H1 (cell line): ENCODE results near the gene CACNA1D. TPM values are rescaled to one million over a fixed set of nuclear protein-coding genes. Genes with fewer than 3 reads are reported as not detected.

ENCODE experiments used
- CTCF ChIA-PET: fragments of 300-600 bp; sonication (Branson Sonifier 250); formaldehyde crosslinking; loops from one replicate; lab custom pipeline; 2021; ENCODE audit not compliant: partially characterized antibody; lab: Charles Lee
- POLR2A ChIA-PET: fragments of 300-600 bp; sonication (Branson Sonifier 250); formaldehyde crosslinking; loops from one replicate; lab custom pipeline; 2021; ENCODE audit warnings: inconsistent platforms; ENCODE audit not compliant: partially characterized antibody; lab: Charles Lee
- DNase-seq, 2 experiments: peaks; one replicate each; pipeline versions ENCODE4 v3.0.0 to v3.0.0-alpha.2; 2010 to 2022; ENCODE audit warnings: low spot score in 2 of 2, low read depth in 1 of 2, mixed read lengths in 1 of 2
- FAIRE-seq: peaks from 2 replicates; lab custom pipeline; 2011; peaks lifted over from hg19 to GRCh38; lab: Jason Lieb, UNC
- H2AFZ ChIP-seq: 2 replicates; pipeline ENCODE4 v1.8.1; 2012; ENCODE audit warnings: low read length, inconsistent platforms
- H2AK5ac ChIP-seq: 2 replicates; pipeline ENCODE4 v1.6.1; 2013; ENCODE audit warnings: low read depth, low read length
- H2BK120ac ChIP-seq: replicated peaks from 2 replicates; pipeline ENCODE3; 2013; ENCODE audit warnings: low read depth, low read length, inconsistent platforms
- H2BK12ac ChIP-seq: 2 replicates; pipeline ENCODE4 v1.6.1; 2013; ENCODE audit warnings: low read depth, low read length
- H2BK15ac ChIP-seq: 2 replicates; pipeline ENCODE4 v1.6.1; 2013; ENCODE audit warnings: low read length
- H2BK20ac ChIP-seq: 2 replicates; pipeline ENCODE4 v1.6.1; 2013; ENCODE audit warnings: low read length
- H2BK5ac ChIP-seq: 2 replicates; pipeline ENCODE4 v1.6.1; 2013; ENCODE audit warnings: low read depth, low read length
- H3K14ac ChIP-seq: 2 replicates; pipeline ENCODE4 v1.6.1; 2013; ENCODE audit warnings: inconsistent platforms; ENCODE audit not compliant: insufficient read length
- H3K18ac ChIP-seq: 2 replicates; pipeline ENCODE4 v1.6.1; 2013; ENCODE audit warnings: low read length; ENCODE audit errors: extremely low read depth
- H3K23ac ChIP-seq: 2 replicates; pipeline ENCODE4 v1.6.1; 2013; ENCODE audit warnings: inconsistent platforms; ENCODE audit not compliant: insufficient read length
- H3K23me2 ChIP-seq: 2 replicates; pipeline ENCODE4 v1.6.1; 2013; ENCODE audit warnings: low read depth, low read length
- H3K27ac ChIP-seq: 2 replicates; pipeline ENCODE4 v1.6.1; 2011; ENCODE audit warnings: low read depth, low read length, inconsistent platforms
- H3K27me3 ChIP-seq, 4 experiments: replicated peaks in 1 of 4; 1 replicate in 1 of 4; 2 replicates in 3 of 4; pipeline versions ENCODE4 v1.6.1 to v1.8.1; 2011 to 2013; ENCODE audit warnings: low read length in 3 of 4, mild to moderate bottlenecking in 3 of 4, inconsistent platforms in 2 of 4, mixed read lengths in 2 of 4, moderate library complexity in 1 of 4; ENCODE audit not compliant: control insufficient read depth in 3 of 4, insufficient read depth in 3 of 4; ENCODE audit errors: extremely low read depth in 1 of 4
- H3K36me3 ChIP-seq, 4 experiments: 2 replicates each; pipeline versions ENCODE4 v1.6.1 to v1.8.1; 2011 to 2013; ENCODE audit warnings: mild to moderate bottlenecking in 4 of 4, low read length in 3 of 4, moderate library complexity in 2 of 4, control low read depth in 1 of 4, inconsistent platforms in 1 of 4; ENCODE audit not compliant: insufficient read depth in 4 of 4, control insufficient read depth in 2 of 4
- H3K4ac ChIP-seq: replicated peaks from 2 replicates; pipeline ENCODE3; 2013; ENCODE audit warnings: low read length, low read depth, mixed read lengths, inconsistent platforms; ENCODE audit not compliant: insufficient read length
- H3K4me1 ChIP-seq, 4 experiments: replicated peaks in 1 of 4; 1 replicate in 1 of 4; 2 replicates in 3 of 4; pipeline versions ENCODE4 v1.6.1 to v1.8.1; 2011 to 2013; ENCODE audit warnings: low read length in 3 of 4, inconsistent platforms in 2 of 4, mixed read lengths in 1 of 4; ENCODE audit not compliant: insufficient read depth in 4 of 4, control insufficient read depth in 3 of 4
- H3K4me2 ChIP-seq, 2 experiments: 2 replicates each; pipeline versions ENCODE4 v1.6.1 to v1.8.1; 2011 to 2013; ENCODE audit warnings: low read depth in 2 of 2, low read length in 2 of 2, control low read depth in 1 of 2, inconsistent platforms in 1 of 2, mild to moderate bottlenecking in 1 of 2; ENCODE audit not compliant: insufficient read depth in 1 of 2
- H3K4me3 ChIP-seq, 4 experiments: fragments of 200-600, 300-600 bp in 1 of 4; sonication (generic), shearing (Covaris generic), sonication (Bioruptor Twin) in 1 of 4; 2 replicates each; pipeline versions ENCODE4 v1.5.1 to v1.8.1; 2011 to 2016; ENCODE audit warnings: low read length in 4 of 4, low read depth in 3 of 4, control low read depth in 2 of 4, inconsistent platforms in 2 of 4, mild to moderate bottlenecking in 2 of 4, mixed read lengths in 1 of 4, moderate library complexity in 1 of 4; ENCODE audit not compliant: insufficient read depth in 2 of 4; ENCODE audit errors: extremely low read depth in 1 of 4
- H3K56ac ChIP-seq: replicated peaks from 2 replicates; pipeline ENCODE3; 2013; ENCODE audit warnings: low read depth, mild to moderate bottlenecking, mixed read lengths, low read length, inconsistent platforms; ENCODE audit not compliant: insufficient read length
- H3K79me1 ChIP-seq: 2 replicates; pipeline ENCODE4 v1.6.1; 2013; ENCODE audit warnings: low read depth, low read length, control low read depth
- H3K79me2 ChIP-seq, 2 experiments: 2 replicates each; pipeline versions ENCODE4 v1.6.1 to v1.8.1; 2012 to 2013; ENCODE audit warnings: low read length in 2 of 2, mild to moderate bottlenecking in 2 of 2, inconsistent platforms in 1 of 2; ENCODE audit not compliant: insufficient read depth in 2 of 2, control insufficient read depth in 1 of 2
- H3K9ac ChIP-seq, 4 experiments: replicated peaks in 1 of 4; 1 replicate in 1 of 4; 2 replicates in 3 of 4; pipeline versions ENCODE4 v1.6.1 to v1.8.1; 2011 to 2013; ENCODE audit warnings: low read depth in 3 of 4, low read length in 3 of 4, control low read depth in 2 of 4, mild to moderate bottlenecking in 2 of 4, moderate library complexity in 2 of 4, inconsistent platforms in 1 of 4; ENCODE audit errors: extremely low read depth in 1 of 4
- H3K9me3 ChIP-seq, 2 experiments: 2 replicates each; pipeline versions ENCODE4 v1.6.1 to v1.8.1; 2012 to 2013; ENCODE audit warnings: mild to moderate bottlenecking in 2 of 2, moderate library complexity in 2 of 2, control low read depth in 1 of 2, inconsistent platforms in 1 of 2, low read depth in 1 of 2, low read length in 1 of 2, mixed read lengths in 1 of 2; ENCODE audit not compliant: insufficient read depth in 2 of 2
- H4K20me1 ChIP-seq, 2 experiments: replicated peaks in 1 of 2; 2 replicates each; pipeline versions ENCODE3 to v1.8.1; 2011 to 2013; ENCODE audit warnings: inconsistent platforms in 2 of 2, low read length in 2 of 2, mild to moderate bottlenecking in 1 of 2; ENCODE audit not compliant: insufficient read depth in 2 of 2, control insufficient read depth in 1 of 2
- H4K5ac ChIP-seq: 2 replicates; pipeline ENCODE4 v1.6.1; 2013; ENCODE audit warnings: low read length, low read depth, mixed read lengths, inconsistent platforms; ENCODE audit not compliant: insufficient read length
- H4K8ac ChIP-seq: 2 replicates; pipeline ENCODE4 v1.8.0; 2013; ENCODE audit warnings: mild to moderate bottlenecking, moderate library complexity, low read length, inconsistent platforms; ENCODE audit not compliant: insufficient read depth; ENCODE audit errors: extremely low read depth
- H4K91ac ChIP-seq: replicated peaks from 2 replicates; pipeline ENCODE3; 2013; ENCODE audit warnings: low read length, mixed read lengths, inconsistent platforms; ENCODE audit not compliant: insufficient read length
- CEBPB ChIP-seq: IDR thresholded peaks from 2 replicates; pipeline ENCODE4 v1.6.1; 2012; ENCODE audit warnings: low read depth, low read length
- FOSL1 ChIP-seq: IDR thresholded peaks from 2 replicates; pipeline ENCODE4 v1.6.1; 2011; ENCODE audit warnings: mild to moderate bottlenecking, low read depth, low read length, moderate library complexity; ENCODE audit not compliant: insufficient read depth
- GABPA ChIP-seq: IDR thresholded peaks from 2 replicates; pipeline ENCODE4 v1.6.1; 2011; ENCODE audit warnings: mild to moderate bottlenecking, low read length, moderate library complexity, borderline replicate concordance; ENCODE audit not compliant: insufficient read depth
- KDM5A ChIP-seq: fragments of 200-600 bp; IDR thresholded peaks from 2 replicates; pipeline ENCODE4 v1.7.1; 2012; ENCODE audit warnings: mild to moderate bottlenecking, low read length, inconsistent platforms, mixed read lengths
- POU5F1 ChIP-seq: IDR thresholded peaks from 2 replicates; pipeline ENCODE4 v1.6.1; 2011; ENCODE audit warnings: low read depth, mild to moderate bottlenecking, low read length, moderate library complexity
- WGBS, 2 experiments: shearing (Covaris generic) in 1 of 2; methylation state at CpG; one replicate each; pipeline versions ENCODE4 v1.1.6 to v1.1.7; 2013 to 2015; ENCODE audit warnings: low lambda C conversion rate in 2 of 2, mixed read lengths in 2 of 2, inconsistent platforms in 1 of 2, low coverage in 1 of 2, missing lambda C conversion rate in 1 of 2; ENCODE audit not compliant: insufficient replicate concordance in 2 of 2, insufficient coverage in 1 of 2, insufficient read length in 1 of 2; ENCODE audit errors: extremely low coverage in 1 of 2, missing lambda C conversion rate in 1 of 2; 5-methylcytosine and 5-hydroxymethylcytosine counted together
- polyA plus RNA-seq, 7 experiments: library from polyadenylated mRNA; depleted of rRNA in 3 of 7; stranded (reverse) in 5 of 7; unstranded in 2 of 7; fragments of >200 nt in 5 of 7; fragments of 200-250 nt in 2 of 7; gene quantifications; 1 replicate in 5 of 7; 2 replicates in 1 of 7; 4 replicates in 1 of 7; pipeline versions ENCODE4 v1.2.1 to v1.2.3, GENCODE V29; 2011 to 2013; ENCODE audit warnings: missing spikeins in 2 of 7, mixed read lengths in 2 of 7
- total RNA-seq: library from RNA; stranded (reverse); fragmentation: NEBNext Ultra II Directional; extraction: Animal tissue kit (Norgen Biotek cat#: 25700); gene quantifications from 2 replicates; pipeline ENCODE4 v1.2.1, GENCODE V29; 2021

Gene CACNA1D
- total and polyA plus RNA-seq, 2 of the 8 experiments (the other 6 are each of a cell fraction or from before 2014, with no cell fraction given), result 2.0 to 2.9 TPM

GRCh38 chr3:53524566-53524965 is 30.2 kb downstream of the CACNA1D start:
- no peaks in the 10 kb centered on the region for H4K20me1 ChIP-seq
- no peak overlapping the region for H3K4me2 ChIP-seq
- no peaks in the 10 kb centered on the region for H3K27me3 ChIP-seq
- no peaks in the 10 kb centered on the region for H3K79me1 ChIP-seq
- no peak overlapping the region for H3K4me3 ChIP-seq
- H3K9me3 ChIP-seq, result no peaks in the 10 kb centered on the region
- ChIA-PET POLR2A (no interaction called here), CTCF (interaction anchor here (1.3 to 2.4 kb wide), 2 partner anchors 10 to 11 kb away, joined by 4 to 21 read pairs; no protein-coding TSS in a partner anchor)
- H2BK20ac ChIP-seq, result no peak overlapping the region
- TF ChIP-seq GABPA (no peak), FOSL1 (no peak), POU5F1 (no peak), KDM5A (no peak), CEBPB (no peak)
- no peak overlapping the region for H2AFZ ChIP-seq
- no peak overlapping the region for H4K5ac ChIP-seq
- H3K27ac ChIP-seq, result no peak overlapping the region
- H2BK15ac ChIP-seq, result no peak overlapping the region
- H3K9ac ChIP-seq, result no peak overlapping the region
- H2BK120ac ChIP-seq, result no peak overlapping the region
- H3K23me2 ChIP-seq, result no peaks in the 10 kb centered on the region
- H3K23ac ChIP-seq, result no peak overlapping the region
- no peak overlapping the region for H3K56ac ChIP-seq
- no peak overlapping the region for H2BK5ac ChIP-seq
- no peak overlapping the region for H2AK5ac ChIP-seq
- H3K14ac ChIP-seq, result no peak overlapping the region
- H3K18ac ChIP-seq, result no peak overlapping the region
- H2BK12ac ChIP-seq, result no peak overlapping the region
- no peaks in the 10 kb centered on the region; a peak in 1 of 7 replicates for H3K4me1 ChIP-seq
- no peak overlapping the region for H4K91ac ChIP-seq
- FAIRE-seq (no peak), DNase-seq (no peak)
- H3K79me2 ChIP-seq, result no peaks in the 10 kb centered on the region
- no peaks in the 10 kb centered on the region for H3K36me3 ChIP-seq
- WGBS, 2 experiments, result 100% methylated on average over 1 of the region's 1 CpG; no CpG with 5 or more reads in 1 of the 2 experiments
- H3K4ac ChIP-seq, result no peak overlapping the region
- no peak overlapping the region for H4K8ac ChIP-seq
